Activated CD4-positive, alpha-beta T cell treated with anti-CD3 and anti-CD28 coated beads, Interleukin-10, Interleukin-2, amounts not matched to agents 100 ng/mL and 50 ng/mL, durations not matched to agents 16 hours and 8 hours (primary cell): Measurements from ENCODE around the gene ZBTB7B.

Source experiments
- DNase-seq: peaks from one replicate; pipeline ENCODE4 v3.0.0-alpha.2; 2020

Gene ZBTB7B

DNA sequence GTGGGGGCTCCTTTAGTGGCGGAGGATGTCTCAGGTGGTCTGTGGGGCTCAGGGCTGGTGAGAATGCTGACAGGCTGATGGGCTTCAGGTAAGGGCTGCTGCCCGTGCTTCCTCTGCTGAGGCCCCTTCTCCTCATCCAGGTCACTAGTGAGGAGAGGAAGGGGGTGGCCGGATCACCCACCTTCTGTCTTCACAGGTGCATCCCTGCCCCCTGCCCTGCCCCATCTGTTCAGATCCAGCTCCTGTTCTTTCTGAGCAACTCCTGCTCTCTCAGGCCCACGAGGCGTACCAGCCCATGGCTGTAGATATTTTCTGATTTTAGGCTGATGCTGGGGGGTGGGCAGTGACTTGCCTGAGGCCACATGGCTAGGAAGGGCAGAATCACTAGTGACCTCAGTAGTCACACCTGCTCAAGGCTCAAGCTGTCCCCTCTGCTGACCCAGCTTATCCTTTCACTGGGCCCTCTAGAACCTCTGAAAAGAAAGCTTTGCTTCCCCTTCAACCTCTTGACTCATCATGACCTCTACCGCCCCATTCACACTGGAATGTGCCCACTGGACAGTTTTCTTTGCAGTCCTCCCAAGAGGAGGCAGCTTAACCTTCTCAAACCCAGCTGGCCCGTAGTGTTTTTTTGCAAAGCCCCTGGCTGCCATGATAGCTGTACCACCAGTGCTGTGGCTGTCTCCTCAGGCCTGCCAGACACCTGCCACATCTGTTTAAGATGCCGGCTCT is 16.2 kb downstream of the ZBTB7B start:
- no peak for DNase-seq

DNA sequence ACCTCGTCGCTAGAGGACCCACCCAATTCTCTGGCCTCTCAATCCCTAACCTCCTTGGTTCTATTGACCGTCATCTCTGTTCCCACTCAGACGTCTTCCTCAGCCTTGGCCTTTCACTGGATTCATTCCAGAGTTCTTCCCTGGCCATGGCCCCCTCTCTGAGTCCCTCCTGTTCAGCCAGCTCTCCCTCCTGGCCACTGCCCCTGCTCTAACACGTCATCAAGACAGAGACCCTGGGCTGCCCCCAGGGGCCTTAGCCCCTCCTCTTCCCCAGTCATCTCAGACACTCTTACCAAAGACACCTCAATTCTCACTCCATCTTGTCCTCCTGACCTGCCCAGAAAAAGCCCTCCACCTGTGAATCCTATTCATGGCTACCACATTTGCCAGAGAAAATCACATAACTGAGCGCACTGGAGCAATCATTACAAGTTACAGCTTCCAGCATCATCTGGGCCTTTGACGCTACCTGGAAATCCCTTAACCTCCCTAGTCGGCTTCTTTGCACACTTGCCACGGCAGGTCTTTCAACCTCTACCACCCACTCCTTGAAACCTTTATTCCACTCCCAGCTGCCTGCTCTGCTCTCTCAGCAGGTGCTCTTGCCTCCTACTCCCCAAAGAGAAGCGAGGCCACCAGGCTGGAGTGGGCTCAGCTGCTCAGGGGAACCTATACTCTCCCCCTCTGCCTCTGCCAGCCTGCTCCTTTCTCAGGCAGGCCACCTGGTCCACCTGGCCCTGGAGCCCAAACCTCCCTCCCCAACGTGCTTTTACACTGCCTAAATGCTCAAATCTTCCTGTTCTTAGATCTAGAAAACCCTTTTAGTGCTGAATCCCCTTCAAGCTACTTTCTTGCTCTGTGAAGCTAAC is 17.0 kb downstream of the ZBTB7B start:
- DNase-seq, result no peak

DNA sequence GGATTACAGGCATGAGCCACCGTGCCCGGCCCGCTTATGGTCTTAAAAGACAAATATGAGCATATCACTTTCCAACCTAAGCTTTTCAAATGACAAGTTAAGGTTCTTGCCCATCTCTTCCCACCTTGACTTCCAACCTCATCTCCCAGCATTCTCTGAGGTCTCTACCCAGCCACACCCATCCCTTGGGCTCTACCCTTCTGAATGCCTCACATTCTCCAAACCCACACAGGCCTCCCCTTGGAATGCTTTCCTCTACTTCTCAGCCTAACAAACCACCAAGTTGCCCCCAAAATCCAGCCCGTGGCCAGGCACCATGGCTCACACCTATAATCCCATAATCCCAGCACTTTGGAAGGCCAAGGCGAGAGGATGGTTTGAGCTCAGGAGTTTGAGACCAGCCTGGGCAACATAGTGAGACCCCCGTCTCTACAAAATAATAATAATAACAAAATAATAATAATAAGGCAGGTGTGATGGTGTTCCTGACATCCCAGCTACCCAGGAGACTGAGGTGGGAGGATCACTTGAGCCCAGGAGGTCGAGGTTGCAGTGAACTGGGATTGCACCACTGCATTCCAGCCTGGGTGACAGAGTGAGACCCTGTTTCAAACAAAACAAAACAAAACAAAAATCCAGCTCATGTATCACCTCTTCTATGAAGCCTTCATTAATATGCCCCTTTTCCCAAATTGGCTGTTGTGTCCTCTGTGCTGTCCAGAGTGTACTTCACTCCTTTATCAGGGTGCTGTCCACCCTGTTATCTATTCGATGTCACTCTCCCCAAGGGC is 19.7 kb downstream of the ZBTB7B start:
- DNase-seq, result no peak

DNA sequence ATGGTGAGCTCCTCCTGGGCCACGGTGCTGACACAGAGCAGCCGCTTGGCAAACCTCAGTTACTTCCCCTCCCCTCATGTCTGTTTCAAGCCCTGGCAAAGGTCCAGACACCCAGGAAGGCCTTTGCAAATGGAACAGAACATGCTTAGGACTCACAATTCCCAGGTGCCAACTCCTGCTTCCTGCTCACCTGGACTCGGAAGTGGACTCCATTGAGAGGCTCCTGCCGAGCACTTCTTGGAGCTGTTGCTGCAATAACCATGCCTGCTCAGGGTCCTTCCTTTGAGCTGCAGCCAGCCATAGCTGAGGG is 20.3 kb downstream of the ZBTB7B start:
- DNase-seq, result no peak

DNA sequence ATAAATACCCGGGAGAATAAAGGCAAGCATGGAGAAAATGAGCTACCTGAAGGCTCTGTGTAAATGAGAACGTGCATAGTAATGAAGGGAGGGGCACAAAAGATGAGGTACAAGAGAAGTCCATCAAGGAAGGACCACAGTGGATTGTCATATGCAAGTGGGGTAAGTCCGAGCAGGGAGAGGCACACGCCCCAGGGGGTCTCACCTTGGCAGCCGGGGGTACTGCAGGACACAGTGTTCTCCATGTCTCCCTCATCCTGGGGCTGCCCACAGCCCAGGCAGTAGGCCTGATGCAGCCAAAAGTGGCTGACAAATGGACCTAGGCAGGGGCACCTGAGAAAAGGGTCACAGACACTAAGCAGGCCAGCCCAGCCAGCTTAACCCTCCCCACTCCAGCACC is 21.0 kb downstream of the ZBTB7B start:
- no peak for DNase-seq

DNA sequence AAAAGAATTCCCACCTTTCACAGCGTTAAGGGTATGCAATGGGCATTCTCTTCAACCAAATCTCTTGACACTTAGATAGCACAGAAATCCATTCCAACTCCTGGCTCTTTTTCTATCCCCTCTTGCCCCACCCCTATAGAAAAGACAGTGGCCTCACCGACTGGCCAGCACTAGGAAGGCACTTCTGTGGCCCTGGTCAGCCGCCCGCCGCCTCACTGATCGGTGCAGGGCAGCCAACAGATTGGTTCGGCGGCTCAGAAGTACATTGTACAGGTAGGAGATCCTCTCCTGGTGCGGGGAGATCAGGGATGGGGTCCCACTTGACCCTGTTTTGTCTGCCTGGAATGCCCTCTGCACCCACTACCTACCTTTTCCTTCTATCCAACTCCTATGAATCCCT is 21.7 kb downstream of the ZBTB7B start:
- no peak for DNase-seq

DNA sequence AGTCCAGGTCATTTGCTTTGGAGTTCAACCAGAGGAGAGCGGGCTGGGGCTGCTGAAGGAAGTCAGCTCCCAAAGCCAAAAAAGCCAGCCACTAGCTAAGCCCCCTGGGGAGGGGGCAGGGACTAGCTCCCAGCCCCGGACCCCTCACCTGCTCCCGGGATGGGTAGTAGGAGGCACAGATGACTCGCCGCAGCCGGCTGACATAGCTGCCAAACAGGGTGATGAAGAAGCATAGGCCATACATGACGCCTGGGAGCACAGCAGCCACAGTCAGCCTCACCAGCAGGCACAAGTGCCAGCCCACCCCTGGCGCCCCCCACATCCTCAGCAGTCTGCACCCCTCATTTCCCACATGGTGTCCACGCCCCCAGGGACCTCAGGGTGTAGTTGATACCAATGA is 23.6 kb downstream of the ZBTB7B start:
- no peak for DNase-seq

DNA sequence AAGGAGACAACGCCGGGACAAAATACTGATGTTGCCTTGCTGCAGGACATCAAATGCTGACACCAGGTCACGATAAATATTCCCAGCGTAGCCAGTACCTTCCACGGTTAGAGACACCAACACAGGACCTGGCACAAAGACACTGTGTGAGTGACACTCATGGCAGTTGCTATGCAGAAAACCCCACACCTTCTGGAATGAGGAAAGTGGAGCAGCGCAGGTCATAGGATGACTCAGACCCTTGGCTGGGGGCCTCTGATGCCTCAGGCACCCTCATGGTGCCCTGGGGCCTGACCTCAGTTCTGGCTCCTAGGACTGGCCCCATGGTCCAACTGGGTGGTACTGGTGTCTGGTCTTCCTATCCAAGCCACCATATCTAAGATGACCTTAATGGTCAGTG is 24.0 kb downstream of the ZBTB7B start:
- DNase-seq, result no peak

DNA sequence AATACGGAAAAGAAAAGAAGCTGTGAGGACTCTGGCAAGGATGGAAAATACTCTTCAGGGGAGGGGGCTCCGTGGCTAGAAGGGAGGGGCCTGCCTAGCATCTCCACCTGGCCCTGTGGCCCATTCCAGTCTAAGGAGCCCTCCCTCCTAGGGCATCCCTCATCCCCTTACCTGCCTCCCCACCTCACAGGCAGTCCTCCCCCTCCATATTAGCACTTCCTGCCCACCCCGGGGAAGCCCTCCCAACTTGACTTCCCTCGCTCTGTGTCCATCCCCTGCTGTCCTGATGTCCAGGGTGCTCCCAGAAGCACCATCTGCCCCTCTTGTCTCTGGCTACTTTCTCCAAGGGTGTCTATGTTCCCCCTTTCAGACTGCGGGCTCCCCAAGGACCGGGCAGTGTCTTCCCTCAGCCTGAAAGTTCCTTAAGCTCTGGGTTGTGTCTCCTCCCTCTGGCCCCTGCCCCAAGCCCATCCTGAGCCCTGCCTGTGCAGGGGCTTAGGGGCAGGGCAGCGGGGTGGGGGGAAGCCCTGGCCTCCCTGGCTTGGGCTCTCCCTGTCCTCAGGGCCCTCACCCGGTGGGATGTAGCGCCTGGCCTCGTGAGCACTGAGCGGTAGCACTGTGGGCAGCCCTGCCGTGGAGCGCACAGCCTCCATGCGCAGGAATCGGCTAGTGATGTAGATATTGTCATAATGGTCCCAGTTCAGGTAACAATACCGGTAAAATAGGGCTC is 27.1 kb downstream of the ZBTB7B start:
- no peak for DNase-seq

DNA sequence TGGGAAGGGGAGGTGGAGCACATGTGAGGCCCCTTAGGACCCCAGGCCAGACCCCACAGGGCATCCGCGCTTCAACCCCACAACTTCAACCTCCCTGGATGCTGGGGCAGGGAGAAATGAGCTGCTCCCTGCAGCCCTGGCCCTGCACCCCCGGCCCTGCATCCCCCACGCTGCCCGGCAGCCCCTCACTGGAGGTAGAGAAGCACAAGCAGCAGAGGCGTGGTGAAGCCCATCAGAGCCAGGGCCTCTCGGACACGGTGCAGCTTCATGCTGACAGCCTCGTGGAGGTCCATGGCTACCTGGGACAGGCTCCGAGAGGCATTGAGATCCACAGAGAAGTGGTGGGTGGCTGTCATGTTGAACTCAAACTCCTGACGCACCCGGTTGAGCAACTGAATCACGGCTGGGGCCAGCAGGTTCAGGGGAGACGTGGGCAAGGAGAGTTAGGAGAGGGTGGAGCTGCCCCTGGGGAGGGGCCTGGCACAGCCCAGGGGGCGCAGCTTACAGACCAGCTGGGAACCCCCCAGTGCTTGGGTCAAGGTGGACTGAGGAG is 27.7 kb downstream of the ZBTB7B start:
- no peak for DNase-seq

DNA sequence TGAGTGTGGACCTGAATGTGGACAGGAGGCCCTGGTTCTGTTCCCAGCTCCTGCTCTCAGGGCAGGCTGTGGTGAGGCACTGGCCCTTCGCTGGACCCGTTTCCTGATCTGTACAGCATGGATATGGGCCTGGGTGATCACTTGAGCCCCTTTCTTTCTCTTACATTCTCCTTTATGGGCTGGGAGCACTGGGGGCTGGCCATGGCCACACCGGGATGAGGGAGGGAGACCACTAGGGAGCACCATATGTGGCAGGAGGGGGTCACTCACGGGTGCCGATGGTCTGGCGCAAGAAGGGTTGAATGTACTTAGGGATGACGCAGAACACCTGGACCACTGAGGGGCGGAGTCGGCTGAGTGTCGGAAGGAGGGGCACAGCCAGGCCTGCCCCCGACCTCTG is 28.3 kb downstream of the ZBTB7B start:
- DNase-seq, result no peak

DNA sequence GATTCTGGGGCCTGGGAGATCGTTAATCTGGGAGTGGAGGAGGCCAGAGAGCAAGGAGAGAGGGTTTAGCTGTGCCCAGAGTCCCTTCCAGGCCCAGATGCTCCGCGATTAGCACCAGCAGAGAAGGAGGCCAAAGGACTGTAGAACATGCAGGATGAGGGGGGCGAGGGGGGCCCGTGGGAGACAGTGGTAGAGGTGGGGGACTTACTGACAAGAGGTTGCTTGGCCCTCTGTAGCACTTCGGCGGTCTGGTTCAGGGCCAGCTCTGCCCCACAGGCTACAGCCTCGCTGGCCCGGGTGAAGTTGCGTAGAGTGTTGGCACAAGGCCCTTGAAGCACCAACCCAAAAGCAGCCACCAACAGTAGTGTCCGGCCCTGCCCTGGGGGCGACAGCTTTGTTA is 30.3 kb downstream of the ZBTB7B start:
- DNase-seq, result no peak

DNA sequence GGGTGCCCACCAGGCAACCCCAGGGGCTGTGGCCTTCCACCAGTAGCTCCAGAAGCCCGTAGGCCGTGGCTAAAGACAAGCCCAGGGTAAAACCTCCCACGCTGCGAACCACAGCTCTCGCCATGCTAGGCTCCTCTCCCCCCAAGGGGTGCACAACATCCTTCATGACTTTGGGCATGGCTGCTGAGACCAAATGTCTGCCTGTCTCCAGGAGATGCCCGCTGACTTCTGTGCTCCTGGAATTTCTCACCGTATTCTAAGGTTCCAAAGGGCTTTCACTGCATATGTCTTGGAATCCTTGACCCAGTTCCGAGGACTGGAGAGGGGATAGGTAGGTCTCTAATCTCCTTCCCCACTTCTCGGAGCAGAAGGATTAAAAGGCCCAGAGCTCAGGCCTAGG is 30.9 kb downstream of the ZBTB7B start, which contains the start of the genes DCST1 and DCST2:
Gene DCST1, plus strand, starts transcription at position 301 of the 400 bp plus-strand sequence. CDS start 213 bp downstream, outside the sequence.
Gene DCST2, minus strand, starts transcription at position 258 of the 400 bp plus-strand sequence. Its CDS starts 80 bp downstream, at position 178.
- DNase-seq, result no peak

DNA sequence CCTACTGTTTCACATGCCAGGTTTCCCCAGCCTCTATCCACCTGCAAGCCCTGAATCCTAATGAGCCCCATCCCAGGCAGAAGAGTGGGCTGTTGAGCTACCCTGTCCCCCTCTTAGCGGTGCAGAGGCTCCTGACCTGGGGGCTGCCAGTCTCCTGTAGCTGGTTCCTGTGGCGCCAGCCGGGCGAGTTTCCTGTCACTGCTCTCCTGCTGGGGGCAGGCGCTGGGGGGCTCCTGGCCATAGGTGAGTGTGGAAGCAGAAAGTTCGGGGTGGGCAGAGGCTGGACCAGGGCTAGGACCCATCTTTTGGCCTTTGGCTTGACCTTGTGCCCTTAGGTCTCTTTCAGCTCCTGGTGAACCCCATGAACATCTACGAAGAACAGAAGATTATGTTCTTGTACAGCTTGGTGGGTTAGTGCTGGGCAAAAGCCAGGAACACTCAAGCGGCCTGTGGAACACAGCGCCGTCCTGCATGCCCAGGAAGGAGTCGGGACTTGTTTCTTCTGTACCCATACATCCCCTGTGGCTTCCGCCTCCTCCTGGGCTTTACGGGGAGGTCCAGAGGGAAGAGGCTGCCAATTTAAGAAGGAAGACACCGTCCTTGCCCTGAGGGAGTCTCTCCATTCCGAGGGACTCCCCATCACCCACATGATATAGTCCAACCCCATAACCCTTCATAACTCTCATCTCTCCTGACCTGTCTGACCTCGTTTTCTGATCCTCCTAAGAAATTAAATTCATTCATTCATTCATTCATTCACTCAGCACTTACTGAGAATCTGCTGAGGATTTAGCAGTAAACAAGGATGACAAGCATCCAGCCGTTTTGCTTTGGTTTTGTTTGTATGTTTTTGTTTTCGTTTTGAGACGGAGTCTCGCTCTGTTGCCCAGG is 32.0 kb downstream of the ZBTB7B start:
- no peak for DNase-seq

DNA sequence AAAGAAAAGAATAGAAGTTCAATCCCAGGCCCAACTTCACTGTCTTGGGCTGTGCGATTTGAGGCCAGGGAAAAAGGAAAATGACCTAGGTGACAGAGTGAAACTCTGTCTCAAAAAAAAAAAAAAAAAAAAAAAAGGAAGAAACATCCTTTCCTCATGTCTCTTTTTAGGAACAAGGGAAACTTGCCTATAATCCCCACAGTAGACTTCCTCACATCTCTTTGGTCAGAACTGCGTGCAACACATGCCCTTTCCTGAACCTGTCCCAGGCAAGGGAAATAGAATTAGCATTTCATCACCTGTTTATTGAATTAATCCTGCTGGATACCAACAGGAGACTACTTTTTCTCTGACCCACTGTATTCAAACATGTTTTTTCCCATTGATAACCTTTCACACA is 33.3 kb downstream of the ZBTB7B start:
- no peak for DNase-seq

DNA sequence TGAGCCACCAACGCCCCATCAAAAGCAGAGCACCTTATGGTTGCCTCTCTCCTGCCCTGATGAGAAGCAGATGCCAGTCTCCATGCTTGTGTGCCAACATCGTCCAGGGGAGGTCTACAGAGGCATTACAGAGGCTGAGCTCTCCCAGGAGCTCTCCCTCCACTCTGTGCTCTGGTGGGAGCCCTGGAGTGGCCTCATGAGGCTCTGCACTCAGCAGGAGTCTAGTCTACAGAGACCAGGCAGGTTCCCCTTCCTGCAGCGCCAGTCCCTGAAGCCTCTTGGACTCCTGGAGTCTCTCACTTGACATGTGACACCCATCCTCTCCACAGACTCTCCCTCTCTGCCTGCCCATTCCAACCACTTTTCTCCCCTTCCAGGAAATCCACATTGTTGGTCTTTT is 34.4 kb downstream of the ZBTB7B start:
- no peak for DNase-seq

DNA sequence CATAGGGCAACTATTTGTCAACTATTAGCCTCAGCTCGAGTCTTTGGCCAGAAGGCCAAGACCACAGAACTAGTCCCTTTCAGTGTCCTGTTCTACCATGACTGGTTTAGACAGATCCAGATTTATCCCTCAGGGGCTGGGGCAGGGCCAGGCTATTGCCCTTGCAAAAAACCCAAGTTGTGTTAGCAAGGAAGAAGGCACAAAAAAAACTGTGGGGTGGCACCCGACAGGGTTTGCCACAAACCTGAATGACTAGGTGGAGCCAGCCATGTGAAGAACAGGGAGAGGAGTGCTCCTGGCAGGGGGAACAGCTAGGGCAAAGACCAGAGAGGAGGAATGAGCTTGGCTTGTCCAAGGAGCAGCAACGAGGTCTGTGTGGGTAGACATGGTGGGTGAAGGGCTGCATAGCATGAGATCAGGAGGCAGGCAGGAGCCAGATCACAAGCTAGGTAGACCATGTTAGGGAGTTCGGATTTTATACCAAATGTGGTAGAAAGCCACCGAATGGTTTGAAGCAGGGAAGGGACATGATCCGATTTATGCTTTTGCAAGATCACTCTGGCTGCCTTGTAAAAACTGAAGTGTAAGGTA is 35.3 kb downstream of the ZBTB7B start:
- DNase-seq, result no peak

DNA sequence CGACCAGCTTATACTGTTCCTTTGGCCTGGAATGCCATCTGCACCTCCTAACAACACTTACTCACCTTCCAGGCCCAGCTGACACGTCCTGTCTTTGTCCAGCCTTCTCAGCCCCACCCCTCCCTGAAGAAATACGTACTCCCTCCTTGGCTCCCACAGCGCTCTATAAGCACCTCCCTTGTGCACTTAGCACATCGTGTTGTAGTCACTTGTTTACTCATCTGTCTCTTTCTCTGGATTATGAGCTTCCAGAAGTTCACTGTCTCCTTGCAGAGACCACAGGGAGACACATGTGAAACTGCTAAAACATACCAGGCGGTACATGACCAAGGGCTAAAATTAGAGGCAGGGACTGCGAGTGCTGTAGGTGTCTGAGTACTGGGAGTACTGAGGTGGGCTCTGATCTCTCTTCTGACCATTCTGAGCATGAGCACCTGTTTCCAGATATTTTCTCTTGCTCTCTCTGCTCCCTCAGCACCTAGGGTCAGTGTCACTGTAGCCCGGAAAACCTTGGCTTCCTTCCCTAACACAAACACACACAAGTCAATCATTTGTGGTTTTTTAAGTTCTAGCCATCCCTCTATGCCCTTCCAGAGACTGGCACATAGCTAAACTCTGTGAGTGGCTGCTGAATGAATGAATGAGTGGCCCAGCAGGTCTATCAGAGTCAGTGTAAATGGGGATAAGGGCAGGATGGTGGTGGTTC is 36.2 kb downstream of the ZBTB7B start:
- no peak for DNase-seq

DNA sequence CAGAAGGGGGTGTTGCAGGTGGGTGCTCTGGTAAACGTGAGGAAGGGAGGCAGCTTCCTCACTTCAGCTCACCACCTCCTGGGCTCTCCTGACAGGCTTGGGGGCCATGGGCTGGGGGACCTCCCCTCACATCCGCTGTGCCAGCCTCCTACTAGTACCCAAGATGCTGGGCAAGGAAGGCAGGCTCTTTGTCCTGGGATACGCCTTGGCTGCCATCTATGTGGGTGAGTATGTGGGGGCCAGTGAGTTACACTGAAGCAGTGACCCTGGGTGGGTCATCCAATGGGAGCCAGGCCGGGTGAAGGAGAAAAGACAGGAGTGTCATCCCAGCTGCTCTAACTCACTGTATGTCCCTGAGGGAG is 36.7 kb downstream of the ZBTB7B start:
- DNase-seq, result no peak

DNA sequence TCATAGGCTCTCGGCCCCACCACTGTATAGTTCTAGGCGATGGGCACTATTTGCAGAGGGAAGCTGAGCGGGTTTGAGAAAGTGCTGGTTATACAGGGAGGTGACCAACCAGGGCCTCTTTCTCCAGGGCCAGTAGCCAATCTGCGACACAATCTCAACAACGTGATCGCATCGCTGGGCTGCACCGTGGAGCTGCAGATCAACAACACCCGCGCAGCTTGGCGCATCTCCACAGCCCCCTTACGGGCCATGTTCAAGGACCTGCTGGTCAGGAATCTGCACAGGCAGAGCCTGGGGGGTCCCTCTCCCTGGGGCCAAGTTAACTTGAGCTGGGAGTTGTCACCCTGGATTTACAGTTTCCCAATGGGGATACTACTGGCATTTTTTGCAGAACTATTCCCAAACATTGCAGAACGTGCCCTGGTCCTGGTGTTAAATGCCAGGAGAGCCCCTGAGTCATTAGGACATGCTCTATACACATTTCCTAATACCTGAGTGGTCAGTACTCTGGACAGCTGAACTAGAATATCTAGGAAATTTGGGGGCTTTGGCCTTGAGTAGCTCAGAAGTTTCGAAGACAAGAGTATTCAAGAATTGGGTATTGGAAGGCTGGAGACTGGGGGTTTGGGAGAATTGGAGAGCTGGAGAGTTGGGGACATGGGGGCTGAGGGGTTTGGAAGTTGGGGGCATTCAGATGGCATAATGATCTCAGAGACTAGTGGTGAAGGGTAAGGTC is 37.9 kb downstream of the ZBTB7B start:
- DNase-seq, result no peak
